NB4 (cell line): Measurements from ENCODE around the gene NSG1.

ENCODE experiments used
- DNase-seq: peaks from one replicate; pipeline ENCODE4 v3.0.0; 2010; ENCODE audit warnings: low read depth
- H3K4me3 ChIP-seq: one replicate; pipeline ENCODE4 v1.5.1; 2011; ENCODE audit warnings: mild to moderate bottlenecking, low read depth, low read length, moderate library complexity
- MYC ChIP-seq: IDR thresholded peaks from 2 replicates; pipeline ENCODE4 v1.6.1; 2011; ENCODE audit warnings: low read depth, low read length
- POLR2A ChIP-seq: IDR thresholded peaks from 2 replicates; pipeline ENCODE4 v1.6.1; 2011; ENCODE audit warnings: mild to moderate bottlenecking; ENCODE audit not compliant: insufficient read length; ENCODE audit errors: extremely low read depth
- TF ChIP-seq, protein P1 (sequence below): IDR thresholded peaks from 2 replicates; pipeline ENCODE4 v1.6.1; 2011; ENCODE audit warnings: low read depth, low read length
- TF ChIP-seq, protein P2 (sequence below): IDR thresholded peaks from one replicate; pipeline ENCODE4 v1.5.1; 2012; ENCODE audit warnings: low read depth, low read length

Gene NSG1

DNA sequence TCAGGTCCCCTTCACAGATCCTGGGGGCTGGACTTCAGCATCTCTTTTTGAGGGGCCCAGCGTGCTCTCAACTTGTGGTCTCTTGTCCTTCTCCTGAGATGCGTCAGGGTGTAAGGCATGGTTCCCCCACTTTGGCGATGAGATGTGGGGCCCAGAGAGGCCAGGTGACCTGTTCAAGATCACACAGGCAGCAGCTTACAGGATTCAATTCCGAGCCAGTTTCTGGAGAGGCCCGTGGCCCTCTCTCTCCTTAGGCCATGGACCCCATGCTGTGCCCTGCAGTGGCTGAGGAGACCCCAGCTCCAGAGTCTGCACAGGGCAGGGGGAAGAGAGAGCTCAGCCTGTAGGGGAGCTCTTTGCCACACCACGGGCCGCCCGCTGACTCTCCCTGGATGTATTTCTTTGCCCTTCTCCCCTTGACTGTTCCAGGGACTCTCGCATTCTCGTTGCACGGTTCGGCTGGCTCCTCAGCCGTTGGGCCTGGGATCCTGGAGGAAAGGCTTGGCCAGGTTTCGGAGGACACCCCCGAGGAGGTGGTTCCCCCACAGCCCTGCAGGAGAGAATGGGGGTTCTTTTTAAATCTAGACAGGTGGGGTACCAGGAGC, 18.6 kb downstream of the NSG1 start:
- H3K4me3 ChIP-seq, result no peak overlapping the region
- no peak for DNase-seq
- TF ChIP-seq MYC, result no peak
- TF ChIP-seq, protein P1, sequence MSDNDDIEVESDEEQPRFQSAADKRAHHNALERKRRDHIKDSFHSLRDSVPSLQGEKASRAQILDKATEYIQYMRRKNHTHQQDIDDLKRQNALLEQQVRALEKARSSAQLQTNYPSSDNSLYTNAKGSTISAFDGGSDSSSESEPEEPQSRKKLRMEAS, result no peak
- TF ChIP-seq POLR2A, result no peak
- TF ChIP-seq, protein P2, sequence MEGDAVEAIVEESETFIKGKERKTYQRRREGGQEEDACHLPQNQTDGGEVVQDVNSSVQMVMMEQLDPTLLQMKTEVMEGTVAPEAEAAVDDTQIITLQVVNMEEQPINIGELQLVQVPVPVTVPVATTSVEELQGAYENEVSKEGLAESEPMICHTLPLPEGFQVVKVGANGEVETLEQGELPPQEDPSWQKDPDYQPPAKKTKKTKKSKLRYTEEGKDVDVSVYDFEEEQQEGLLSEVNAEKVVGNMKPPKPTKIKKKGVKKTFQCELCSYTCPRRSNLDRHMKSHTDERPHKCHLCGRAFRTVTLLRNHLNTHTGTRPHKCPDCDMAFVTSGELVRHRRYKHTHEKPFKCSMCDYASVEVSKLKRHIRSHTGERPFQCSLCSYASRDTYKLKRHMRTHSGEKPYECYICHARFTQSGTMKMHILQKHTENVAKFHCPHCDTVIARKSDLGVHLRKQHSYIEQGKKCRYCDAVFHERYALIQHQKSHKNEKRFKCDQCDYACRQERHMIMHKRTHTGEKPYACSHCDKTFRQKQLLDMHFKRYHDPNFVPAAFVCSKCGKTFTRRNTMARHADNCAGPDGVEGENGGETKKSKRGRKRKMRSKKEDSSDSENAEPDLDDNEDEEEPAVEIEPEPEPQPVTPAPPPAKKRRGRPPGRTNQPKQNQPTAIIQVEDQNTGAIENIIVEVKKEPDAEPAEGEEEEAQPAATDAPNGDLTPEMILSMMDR, result no peak

DNA sequence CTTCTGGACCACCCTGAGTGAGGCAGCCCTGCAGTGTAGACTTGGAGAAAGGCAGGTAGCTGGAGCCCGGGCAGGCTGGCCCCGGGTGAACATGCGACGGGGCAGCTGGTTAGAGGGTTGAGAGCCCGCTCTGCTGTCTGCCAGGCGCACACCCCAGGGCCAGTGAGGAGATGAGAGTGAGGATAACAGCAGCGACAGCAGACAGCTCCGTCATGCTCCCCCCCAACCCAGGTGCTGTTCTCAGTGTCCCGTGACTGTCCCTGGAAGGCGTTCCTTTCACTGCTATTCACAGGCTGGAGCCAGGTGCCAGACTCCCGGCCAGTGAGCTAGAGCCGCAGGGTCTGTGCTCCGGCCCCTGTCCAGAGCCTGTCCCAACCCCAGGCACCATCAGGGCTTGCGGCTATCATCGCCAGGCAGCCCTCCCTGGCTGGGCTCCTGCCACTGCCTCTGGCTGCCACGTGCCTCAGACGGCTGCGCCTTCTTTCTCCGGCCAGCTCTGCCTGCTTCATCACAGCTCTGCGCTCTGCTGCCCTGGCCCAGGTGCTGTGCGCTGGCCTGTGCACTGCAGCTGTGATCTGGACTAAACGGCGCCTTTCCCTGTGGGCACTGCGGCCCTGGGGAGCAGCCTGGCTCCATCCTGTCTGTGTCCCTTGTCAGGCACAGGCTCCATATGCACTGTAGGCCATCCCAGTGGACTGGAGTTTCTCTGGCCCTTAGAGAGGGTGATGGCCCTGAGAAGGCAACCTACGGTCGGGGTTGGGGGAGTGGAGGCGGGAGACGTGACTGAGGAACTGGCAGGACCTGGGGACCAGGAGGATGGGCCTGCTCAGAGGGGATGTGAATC, 19.8 kb downstream of the NSG1 start:
- DNase-seq, result no peak

DNA sequence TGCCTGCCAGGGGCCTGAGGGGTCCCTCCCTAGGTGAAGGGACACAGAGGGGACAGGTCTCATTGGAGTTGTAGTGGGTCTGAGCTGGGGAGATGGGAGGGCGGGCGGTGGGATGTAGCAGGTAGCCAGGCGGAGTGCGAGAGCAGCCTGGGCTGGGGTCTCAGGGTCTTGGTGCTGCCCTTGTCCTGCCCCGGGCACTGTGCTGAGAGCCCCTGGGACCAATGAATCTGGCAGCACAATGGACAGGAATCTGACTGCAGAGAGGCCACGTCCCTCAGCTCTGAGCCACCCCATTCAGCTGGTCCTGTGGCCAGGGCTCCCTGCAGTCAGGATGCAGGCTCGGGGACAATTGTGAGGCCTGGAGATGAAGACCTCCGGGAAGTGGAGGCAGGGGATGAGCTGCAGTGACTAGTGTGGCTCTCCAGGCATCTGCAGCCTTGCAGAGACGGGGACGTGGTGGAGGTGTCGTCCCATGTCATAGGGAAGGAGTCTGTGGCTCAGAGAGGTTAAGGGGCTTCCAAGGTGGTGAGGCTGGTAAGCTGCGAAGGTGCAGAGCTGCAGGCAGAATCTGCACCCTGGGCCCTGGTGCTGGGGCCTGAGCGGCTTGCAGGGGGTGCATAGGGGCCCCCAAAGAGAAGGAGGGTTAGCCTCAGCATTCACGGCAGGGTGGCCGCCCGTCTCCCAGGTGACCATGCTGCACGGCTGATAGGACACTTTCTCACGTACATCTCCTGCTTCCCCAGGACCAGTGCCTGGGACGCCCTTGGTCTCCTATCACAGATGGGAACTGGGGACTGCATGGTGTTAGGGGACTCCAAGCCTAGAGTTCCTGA, 20.6 kb downstream of the NSG1 start:
- DNase-seq, result no peak
- no peak overlapping the region for H3K4me3 ChIP-seq
- TF ChIP-seq MYC, result no peak
- no peak for TF ChIP-seq POLR2A
- TF ChIP-seq, protein P2, result no peak
- TF ChIP-seq, protein P1, result no peak

More for the DNA sequence above, 19.8 kb downstream of the NSG1 start:
- H3K4me3 ChIP-seq, result no peak overlapping the region
- TF ChIP-seq MYC, result no peak
- TF ChIP-seq, protein P2, result no peak
- TF ChIP-seq, protein P1, result no peak
- TF ChIP-seq POLR2A, result no peak

DNA sequence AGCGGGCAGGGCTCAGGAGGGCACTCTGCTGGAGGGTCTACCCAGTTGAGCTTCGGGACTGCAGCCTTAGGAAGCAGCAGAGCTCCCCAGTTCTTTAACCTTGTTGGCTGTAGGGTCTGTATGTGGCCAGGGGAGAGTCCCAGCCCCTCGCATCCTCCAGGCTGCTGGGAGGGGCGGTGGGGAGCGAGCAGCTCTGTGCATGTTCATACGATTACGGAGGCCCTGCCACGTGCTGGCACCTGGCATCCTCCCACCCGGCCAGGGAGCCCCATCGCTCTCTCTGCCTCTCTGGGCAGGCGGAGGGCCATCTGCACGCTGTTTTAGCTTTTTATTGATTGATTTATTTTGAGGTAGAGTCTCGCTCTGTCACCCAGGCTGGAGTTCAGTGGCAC, 21.2 kb downstream of the NSG1 start:
- H3K4me3 ChIP-seq, result no peak overlapping the region
- DNase-seq, result no peak
- TF ChIP-seq POLR2A (no peak), MYC (no peak)
- TF ChIP-seq, protein P1, result no peak
- TF ChIP-seq, protein P2, result no peak

DNA sequence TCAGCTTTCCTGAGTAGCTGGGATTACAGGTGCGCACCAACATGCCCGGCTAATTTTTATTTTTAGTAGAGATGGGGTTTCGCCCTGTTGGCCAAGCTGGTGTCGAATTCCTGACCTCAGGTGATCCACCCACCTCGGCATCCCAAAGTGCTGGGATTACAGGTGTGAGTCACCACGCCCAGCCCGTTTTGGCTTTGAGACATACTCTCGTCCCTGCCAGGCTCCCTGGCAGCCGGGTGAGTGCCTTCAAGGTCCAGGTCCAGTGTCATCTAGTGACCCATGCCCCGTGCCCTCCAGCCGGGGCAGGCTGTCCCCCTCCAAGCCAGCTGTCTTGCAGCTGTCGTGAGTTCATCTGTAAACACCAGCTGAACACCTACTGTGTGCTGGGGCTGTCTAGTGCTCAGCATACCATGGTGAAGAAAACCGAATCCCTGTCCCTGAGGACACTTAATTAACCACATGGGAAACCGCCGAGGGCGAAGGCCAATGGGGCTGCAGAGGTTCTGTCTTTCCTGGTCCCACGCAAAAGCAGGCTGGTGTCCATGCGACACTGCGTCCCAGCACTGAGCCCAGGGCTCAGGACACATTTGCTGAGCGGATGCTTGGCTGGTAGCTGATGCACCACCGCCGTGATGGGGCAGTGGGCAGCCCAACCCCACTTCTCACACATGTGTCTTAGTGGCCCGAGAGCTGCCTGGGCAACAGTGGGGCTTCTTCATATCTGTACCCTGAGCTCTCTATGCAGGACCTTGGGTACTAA, 21.9 kb downstream of the NSG1 start:
- DNase-seq, result no peak
- no peak for TF ChIP-seq MYC
- TF ChIP-seq, protein P1, result no peak
- no peak for TF ChIP-seq POLR2A
- TF ChIP-seq, protein P2, result no peak
- H3K4me3 ChIP-seq, result no peak overlapping the region
